ENCODE measurements around the gene DNAJA3. TPM values are rescaled to one million over a fixed set of nuclear protein-coding genes. Genes with fewer than 3 reads are reported as not detected.

The DNAJA3 gene
- total RNA-seq, 1 donor = 50.1 TPM

- no peak for DNase-seq (ENCODE audit: low read depth)
- no peak for TF ChIP-seq CTCF (IDR thresholded peaks at IDR 0.05; ENCODE audit: insufficient read depth, low read depth, low read length)
- H3K4me3 ChIP-seq (ENCODE audit: low read depth, low read length) = no peak overlapping the region
These were observed 73.5 kb downstream of the DNAJA3 start for GRCh38 chr16:4499196-4499555.

GRCh38 chr16:4500272-4500671 is 74.6 kb downstream of the DNAJA3 start:
- H3K4me3 ChIP-seq (ENCODE audit: low read depth, low read length) = peak overlapping the region; percentile 21
- DNase-seq (ENCODE audit: low read depth) = peak; percentile 89
- TF ChIP-seq CTCF (IDR thresholded peaks at IDR 0.05; ENCODE audit: insufficient read depth, low read depth, low read length) = no peak

GRCh38 chr16:4501071-4501478 is 75.4 kb downstream of the DNAJA3 start:
- H3K4me3 ChIP-seq (ENCODE audit: low read depth, low read length) = no peak overlapping the region
- DNase-seq (ENCODE audit: low read depth) = no peak
- no peak for TF ChIP-seq CTCF (IDR thresholded peaks at IDR 0.05; ENCODE audit: insufficient read depth, low read depth, low read length)

GRCh38 chr16:4505356-4506147 is 79.9 kb downstream of the DNAJA3 start:
- no peak overlapping the region for H3K4me3 ChIP-seq (ENCODE audit: low read depth, low read length)
- DNase-seq (ENCODE audit: low read depth) = no peak
- no peak for TF ChIP-seq CTCF (IDR thresholded peaks at IDR 0.05; ENCODE audit: insufficient read depth, low read depth, low read length)

Small RNAs within 50 kb of the gene (small RNA-seq; reads per million reads assigned to genes)
- gene AC012676.2 = not detected

Other genes starting within 250 kb of the DNAJA3 start
- gene SRL, start 183.8 kb upstream of the DNAJA3 start, total RNA-seq = under 0.01 and 0.43 TPM in 2 replicates
- 4.7 and 7.7 TPM in 2 replicates for gene TFAP4, start 152.8 kb upstream of the DNAJA3 start, total RNA-seq
- 4.3 and 4.8 TPM in 2 replicates for gene GLIS2, start 109.8 kb upstream of the DNAJA3 start, total RNA-seq
- 19.9 and 23.5 TPM in 2 replicates for gene PAM16, start 74.5 kb upstream of the DNAJA3 start, total RNA-seq
- gene VASN, start 54.0 kb upstream of the DNAJA3 start, total RNA-seq = 133 and 180 TPM in 2 replicates
- gene CORO7, start 9.3 kb upstream of the DNAJA3 start, total RNA-seq = 9.9 and 18.0 TPM in 2 replicates
- gene NMRAL1, start 48.8 kb downstream of the DNAJA3 start, total RNA-seq = 54.4 and 99.5 TPM in 2 replicates
- 52.5 and 57.9 TPM in 2 replicates for gene HMOX2, start 50.5 kb downstream of the DNAJA3 start, total RNA-seq
- 10.6 and 16.8 TPM in 2 replicates for gene CDIP1, start 112.9 kb downstream of the DNAJA3 start, total RNA-seq
- gene C16orf96, start 130.5 kb downstream of the DNAJA3 start, total RNA-seq = not detected in 2 replicates
- 6.9 and 10.3 TPM in 2 replicates for gene UBALD1, start 189.0 kb downstream of the DNAJA3 start, total RNA-seq
- gene MGRN1, start 199.0 kb downstream of the DNAJA3 start, total RNA-seq = 43.2 and 44.5 TPM in 2 replicates